IMR-90 (cell line): ENCODE results near the gene BCKDK. TPM values are rescaled to one million over a fixed set of nuclear protein-coding genes. Genes with fewer than 3 reads are reported as not detected.

ENCODE experiments used
- ATAC-seq: fragments of 200-7000 bp; cut with Tn5 transposase; 2 replicates; pipeline ENCODE4 v1.9.1; 2020; ENCODE audit warnings: low read depth, mild to moderate bottlenecking, moderate library complexity
- BruUV-seq: library from RNA; stranded (reverse); fragments of 400-500 nt; replicated peaks from 2 replicates; lab custom pipeline; 2021; lab: Mats Ljungman, UMichigan
- CTCF ChIA-PET: fragments of 300-600 bp; formaldehyde crosslinking; extraction: SDS; loops from one replicate; lab custom pipeline; 2021; ENCODE audit warnings: antibody characterized with exemption; lab: Yijun Ruan, JAX
- POLR2A ChIA-PET: fragments of 300-600 bp; sonication (Branson Sonifier 250); formaldehyde crosslinking; loops from one replicate; lab custom pipeline; 2022; ENCODE audit warnings: antibody characterized with exemption; ENCODE audit not compliant: unreplicated experiment; lab: Charles Lee
- DNase-seq: peaks from one replicate; pipeline ENCODE4 v3.0.0; 2013
- H2AFZ ChIP-seq: replicated peaks from 2 replicates; pipeline ENCODE3; 2013; ENCODE audit warnings: low read length, mild to moderate bottlenecking; ENCODE audit not compliant: poor library complexity
- H2AK5ac ChIP-seq: 2 replicates; pipeline ENCODE4 v1.6.1; 2013; ENCODE audit warnings: low read depth, low read length, inconsistent platforms
- H2AK9ac ChIP-seq: replicated peaks from 2 replicates; pipeline ENCODE3; 2013; ENCODE audit warnings: mild to moderate bottlenecking, low read depth, low read length, moderate library complexity; ENCODE audit not compliant: poor library complexity
- H2BK120ac ChIP-seq: 2 replicates; pipeline ENCODE4 v1.6.1; 2013; ENCODE audit warnings: low read depth, low read length, inconsistent platforms
- H2BK15ac ChIP-seq: 3 replicates; pipeline ENCODE4 v1.6.1; 2013; ENCODE audit warnings: low read depth, low read length, inconsistent platforms
- H2BK20ac ChIP-seq: 2 replicates; pipeline ENCODE4 v1.6.1; 2013; ENCODE audit warnings: low read depth, mild to moderate bottlenecking, inconsistent platforms, low read length, moderate library complexity
- H2BK5ac ChIP-seq: 2 replicates; pipeline ENCODE4 v1.6.1; 2013; ENCODE audit warnings: mild to moderate bottlenecking, low read depth, low read length, inconsistent platforms; ENCODE audit not compliant: poor library complexity, severe bottlenecking
- H3K14ac ChIP-seq: replicated peaks from 2 replicates; pipeline ENCODE4 v1.6.1; 2013; ENCODE audit warnings: low read depth, low read length, inconsistent platforms
- H3K18ac ChIP-seq: 2 replicates; pipeline ENCODE4 v1.6.1; 2013; ENCODE audit warnings: low read depth, low read length, control low read depth
- H3K23ac ChIP-seq: 2 replicates; pipeline ENCODE4 v1.6.1; 2013; ENCODE audit warnings: low read depth, low read length, inconsistent platforms
- H3K27ac ChIP-seq: 2 replicates; pipeline ENCODE4 v1.5.1; 2013; ENCODE audit warnings: mild to moderate bottlenecking, control low read depth, low read length; ENCODE audit not compliant: insufficient read depth
- H3K27me3 ChIP-seq: 2 replicates; pipeline ENCODE4 v1.6.1; 2013; ENCODE audit warnings: low read length; ENCODE audit not compliant: control insufficient read depth, insufficient read depth
- H3K36me3 ChIP-seq: 2 replicates; pipeline ENCODE4 v1.6.1; 2013; ENCODE audit warnings: low read length, mixed read lengths; ENCODE audit not compliant: control insufficient read depth, insufficient read depth
- H3K4ac ChIP-seq: 2 replicates; pipeline ENCODE4 v1.6.1; 2013; ENCODE audit warnings: low read depth, low read length, inconsistent platforms
- H3K4me1 ChIP-seq: 2 replicates; pipeline ENCODE4 v1.6.1; 2013; ENCODE audit warnings: low read length, mixed read lengths; ENCODE audit not compliant: control insufficient read depth, insufficient read depth
- H3K4me2 ChIP-seq: 2 replicates; pipeline ENCODE4 v1.6.1; 2013; ENCODE audit warnings: low read depth, mild to moderate bottlenecking, control low read depth, low read length, moderate library complexity
- H3K4me3 ChIP-seq: 2 replicates; pipeline ENCODE4 v1.5.1; 2013; ENCODE audit warnings: low read depth, mild to moderate bottlenecking, control low read depth, low read length, moderate library complexity; ENCODE audit not compliant: insufficient read depth
- H3K56ac ChIP-seq: 2 replicates; pipeline ENCODE4 v1.6.1; 2013; ENCODE audit warnings: low read length, inconsistent platforms; ENCODE audit not compliant: insufficient read depth; ENCODE audit errors: extremely low read depth
- H3K79me1 ChIP-seq, 2 experiments: 2 replicates each; pipeline ENCODE4 v1.6.1; 2013; ENCODE audit warnings: low read length in 2 of 2, inconsistent platforms in 1 of 2, low read depth in 1 of 2
- H3K9ac ChIP-seq: 2 replicates; pipeline ENCODE4 v1.6.1; 2013; ENCODE audit warnings: low read depth, low read length, control low read depth
- H3K9me1 ChIP-seq: 2 replicates; pipeline ENCODE4 v1.6.1; 2013; ENCODE audit warnings: low read length, inconsistent platforms; ENCODE audit not compliant: insufficient read depth
- H3K9me3 ChIP-seq: 2 replicates; pipeline ENCODE4 v1.6.1; 2013; ENCODE audit warnings: low read length; ENCODE audit not compliant: control insufficient read depth, insufficient read depth
- H4K20me1 ChIP-seq: 2 replicates; pipeline ENCODE4 v1.6.1; 2013; ENCODE audit warnings: low read length, inconsistent platforms; ENCODE audit not compliant: insufficient read depth
- H4K5ac ChIP-seq: 2 replicates; pipeline ENCODE4 v1.6.1; 2013; ENCODE audit warnings: mild to moderate bottlenecking, low read depth, low read length, control low read depth
- H4K8ac ChIP-seq, 2 experiments: 2 replicates each; pipeline ENCODE4 v1.6.1; 2013; ENCODE audit warnings: low read depth in 2 of 2, low read length in 2 of 2, control low read depth in 1 of 2, inconsistent platforms in 1 of 2
- H4K91ac ChIP-seq: 2 replicates; pipeline ENCODE4 v1.6.1; 2013; ENCODE audit warnings: low read depth, low read length, inconsistent platforms; ENCODE audit not compliant: insufficient read depth
- CEBPB ChIP-seq: IDR thresholded peaks from 2 replicates; pipeline ENCODE4 v1.6.1; 2012; ENCODE audit warnings: low read depth, low read length, improper control_type of control experiment
- RCOR1 ChIP-seq: IDR thresholded peaks from 2 replicates; pipeline ENCODE4 v1.6.1; 2012; ENCODE audit warnings: mild to moderate bottlenecking, low read length, improper control_type of control experiment; ENCODE audit not compliant: insufficient replicate concordance
- WGBS, 2 experiments: methylation state at CpG; one replicate each; pipeline versions ENCODE4 v1.1.5 to v1.1.7; 2013; ENCODE audit warnings: missing lambda C conversion rate in 2 of 2; ENCODE audit not compliant: insufficient read length in 1 of 2; ENCODE audit errors: extremely low coverage in 2 of 2; 5-methylcytosine and 5-hydroxymethylcytosine counted together
- dilution Hi-C: fragments of 300-500 bp; cut with HindIII; formaldehyde crosslinking; loops from one replicate; pipeline ENCODE4 v1.14.3; 2018; ENCODE audit warnings: low sequenced_read_pairs; ENCODE audit not compliant: unreplicated experiment
- in situ Hi-C: fragments of 300-500 bp; cut with MboI; formaldehyde crosslinking; loops from 3 replicates; pipeline ENCODE4 v1.14.3; 2019; ENCODE audit warnings: low sequenced_read_pairs, inconsistent platforms, mixed read lengths
- intact Hi-C: fragments of 100-400 bp; cut with micrococcal nuclease; formaldehyde crosslinking; loops from 2 replicates; pipeline ENCODE4 v1.10.0; 2022
- polyA plus RNA-seq, 3 experiments: library from polyadenylated mRNA; depleted of rRNA; stranded (reverse); fragments of >200 nt; gene quantifications; 2 replicates each; pipeline ENCODE4 v1.2.3, GENCODE V29; 2012; ENCODE audit warnings: low replicate concordance in 1 of 3
- total RNA-seq: library from RNA; depleted of rRNA; stranded (reverse); fragments of >200 nt; gene quantifications from 2 replicates; pipeline ENCODE4 v1.2.3, GENCODE V29; 2012

Gene BCKDK
- total and polyA plus RNA-seq, 2 of the 4 experiments (the other 2 are of a cell fraction): 26.0 to 79.3 TPM

- Histone ChIP-seq H3K14ac (no peak overlapping the region), H3K4me1 (peaks cover 6% of the 10 kb centered on the region), H3K4ac (no peak overlapping the region), H3K9me1 (no peaks in the 10 kb centered on the region), H3K4me3 (no peak overlapping the region), H3K27ac (no peak overlapping the region), H3K36me3 (no peaks in the 10 kb centered on the region), H3K9ac (no peak overlapping the region), H3K9me3 (no peaks in the 10 kb centered on the region), H4K20me1 (no peaks in the 10 kb centered on the region; the same call in 1 of the 2 replicates), H3K23ac (no peak overlapping the region), H3K27me3 (peaks cover 36% of the 10 kb centered on the region), H2BK15ac (no peak overlapping the region), H3K4me2 (no peak overlapping the region), H3K79me1 (no peaks in the 10 kb centered on the region), H4K8ac (no peak overlapping the region), H4K91ac (no peak overlapping the region), H2BK120ac (no peak overlapping the region), H2BK20ac (no peak overlapping the region), H2AK9ac (no peak overlapping the region), H3K18ac (no peak overlapping the region), H2BK5ac (no peak overlapping the region), H3K56ac (no peak overlapping the region), H4K5ac (no peak overlapping the region), H2AFZ (no peak overlapping the region), H2AK5ac (no peak overlapping the region)
- no TSS peak for BruUV-seq
- no CpG with 5 or more reads among the region's 12 CpGs for WGBS, 2 experiments
- ATAC-seq: no peak
- in situ Hi-C loops: no loop called here
- intact Hi-C loops: no loop called here
- POLR2A ChIA-PET: no interaction called here
- dilution Hi-C loops: no loop called here
- TF ChIP-seq RCOR1 (no peak), CEBPB (peak; percentile 43; the same call in 1 of the 2 replicates)
- no peak for DNase-seq
- CTCF ChIA-PET: no interaction called here
Observed at GRCh38 chr16:31145398-31145990, 37.3 kb downstream of the BCKDK start.
